NOMO-1 treated with dmso at 0.1 percent for 144 hours (cell line): ENCODE measurements around the gene ABCA1.
A peak's percentile ranks its signal among the peaks of the same experiment; 100 is the strongest.
"Not testable (repeated sequence)": the region's sequence is repeated elsewhere in the genome, so short reads cannot be mapped to it uniquely, and the experiment has no call there.

Experiments
- DNase-seq: peaks from one replicate; lab custom pipeline; 2025; ENCODE audit not compliant: unreplicated experiment; lab: John Stamatoyannopoulos, UW

ABCA1 gene

GRCh38 chr9:104944871-104945270 lies 16.9 kb upstream of the ABCA1 start:
- DNase-seq = no peak

- DNase-seq = no peak
Measured at GRCh38 chr9:104944356-104944755, 16.4 kb upstream of the ABCA1 start.

GRCh38 chr9:104941597-104941996 lies 13.6 kb upstream of the ABCA1 start:
- no peak for DNase-seq

GRCh38 chr9:104936291-104936690 lies 8.3 kb upstream of the ABCA1 start:
- DNase-seq = no peak

GRCh38 chr9:104935501-104935810 lies 7.5 kb upstream of the ABCA1 start:
- DNase-seq = not testable (repeated sequence)

GRCh38 chr9:104934691-104935500 lies 6.9 kb upstream of the ABCA1 start:
- DNase-seq = no peak

- DNase-seq = not testable (repeated sequence)
Measured at GRCh38 chr9:104933091-104933490, 5.1 kb upstream of the ABCA1 start.

- no peak for DNase-seq
Measured at GRCh38 chr9:104931256-104931655, 3.3 kb upstream of the ABCA1 start.

GRCh38 chr9:104927216-104927911 lies 591 bp downstream of the ABCA1 start:
- no peak for DNase-seq

GRCh38 chr9:104923740-104924139 lies 4.2 kb downstream of the ABCA1 start:
- no peak for DNase-seq

GRCh38 chr9:104923289-104923688 lies 4.7 kb downstream of the ABCA1 start:
- DNase-seq = no peak

GRCh38 chr9:104922748-104923147 lies 5.2 kb downstream of the ABCA1 start:
- not testable (repeated sequence) for DNase-seq

GRCh38 chr9:104921067-104921741 lies 6.8 kb downstream of the ABCA1 start:
- DNase-seq = no peak

GRCh38 chr9:104915753-104916152 lies 12.2 kb downstream of the ABCA1 start:
- no peak for DNase-seq

- no peak for DNase-seq
Measured at GRCh38 chr9:104915049-104915448, 12.9 kb downstream of the ABCA1 start.

- peak; percentile 11 for DNase-seq
Measured at GRCh38 chr9:104914466-104914865, 13.5 kb downstream of the ABCA1 start.

GRCh38 chr9:104912606-104913005 lies 15.3 kb downstream of the ABCA1 start:
- no peak for DNase-seq

GRCh38 chr9:104911032-104911607 lies 16.8 kb downstream of the ABCA1 start:
- DNase-seq = no peak

GRCh38 chr9:104907278-104907951 lies 20.5 kb downstream of the ABCA1 start:
- no peak for DNase-seq

- no peak for DNase-seq
Measured at GRCh38 chr9:104906441-104907277, 21.3 kb downstream of the ABCA1 start.
